Type B pancreatic cell (in vitro differentiated cells): ENCODE results near the gene ARL5C. TPM values are rescaled to one million over a fixed set of nuclear protein-coding genes. Genes with fewer than 3 reads are reported as not detected.

Source experiments
- DNase-seq: peaks from one replicate; pipeline ENCODE4 v3.0.0; 2021; ENCODE audit warnings: mixed read lengths; ENCODE audit not compliant: unreplicated experiment; ENCODE audit errors: extremely low spot score
- H3K27ac Mint-ChIP-seq: 2 replicates; pipeline ENCODE4 v1.8.0; 2021; ENCODE audit warnings: mild to moderate bottlenecking, mixed read lengths
- H3K27me3 Mint-ChIP-seq: 2 replicates; pipeline ENCODE4 v1.8.0; 2021; ENCODE audit warnings: mixed read lengths
- H3K36me3 Mint-ChIP-seq: 2 replicates; pipeline ENCODE4 v1.8.0; 2021; ENCODE audit warnings: mixed read lengths
- H3K4me1 Mint-ChIP-seq: one replicate; pipeline ENCODE4 v1.8.0; 2021; ENCODE audit warnings: mixed read lengths; ENCODE audit not compliant: unreplicated experiment
- H3K4me3 Mint-ChIP-seq: 2 replicates; pipeline ENCODE4 v1.8.0; 2021; ENCODE audit warnings: mild to moderate bottlenecking, mixed read lengths
- H3K9me3 Mint-ChIP-seq: 2 replicates; pipeline ENCODE4 v1.8.0; 2021; ENCODE audit warnings: mixed read lengths
- CTCF ChIP-seq: fragments of 200-600 bp; sonication (generic); conservative IDR thresholded peaks from 2 replicates; pipeline ENCODE4 v1.5.0; 2021; ENCODE audit warnings: antibody characterized with exemption, mild to moderate bottlenecking
- total RNA-seq: library from RNA; stranded (reverse); gene quantifications from 2 replicates; pipeline ENCODE4 v1.2.1, GENCODE V29; 2021; ENCODE audit warnings: low replicate concordance

Gene ARL5C
- total RNA-seq, 1 donor from 2014 or later = not detected

GRCh38 chr17:39156491-39156890 is 9.5 kb downstream of the ARL5C start:
- Mint-ChIP-seq H3K4me1 (peaks cover 13% of the 10 kb centered on the region), H3K9me3 (no peaks in the 10 kb centered on the region), H3K4me3 (peak overlapping the region; percentile 79), H3K27me3 (peaks cover 30% of the 10 kb centered on the region), H3K27ac (peak overlapping the region; percentile 81), H3K36me3 (peaks cover 6% of the 10 kb centered on the region)
- DNase-seq = no peak
- no peak for TF ChIP-seq CTCF

- Mint-ChIP-seq H3K4me3 (peak overlapping the region; percentile 98), H3K9me3 (no peaks in the 10 kb centered on the region), H3K27ac (no peak overlapping the region), H3K4me1 (peaks cover 13% of the 10 kb centered on the region), H3K27me3 (peaks cover 33% of the 10 kb centered on the region), H3K36me3 (peaks cover 6% of the 10 kb centered on the region)
- TF ChIP-seq CTCF = no peak
- no peak for DNase-seq
Measured at GRCh38 chr17:39155654-39156053, 10.3 kb downstream of the ARL5C start.

- Mint-ChIP-seq H3K4me3 (peak overlapping the region; percentile 98), H3K9me3 (no peaks in the 10 kb centered on the region), H3K36me3 (peaks cover 6% of the 10 kb centered on the region), H3K27ac (peak overlapping the region; percentile 94), H3K4me1 (peaks cover 13% of the 10 kb centered on the region), H3K27me3 (peaks cover 53% of the 10 kb centered on the region)
- TF ChIP-seq CTCF = no peak
- DNase-seq = peak; percentile 98
Measured at GRCh38 chr17:39153599-39154051, 12.3 kb downstream of the ARL5C start.

- no peak for DNase-seq
- TF ChIP-seq CTCF = no peak
- peak overlapping the region; percentile 94 for H3K27ac Mint-ChIP-seq
Measured at GRCh38 chr17:39151943-39152818, 13.8 kb downstream of the ARL5C start.

GRCh38 chr17:39151150-39151942 is 14.6 kb downstream of the ARL5C start, which contains the start of gene PLXDC1:
TSS of gene PLXDC1 (minus strand) at chr17:39151637. CDS start at chr17:39151437, 200 bp downstream.
- no peak for DNase-seq
- H3K9me3 Mint-ChIP-seq = no peaks in the 10 kb centered on the region
- peak within 1 kb of the TSS; percentile 94 for H3K27ac Mint-ChIP-seq
- TF ChIP-seq CTCF = no peak
- H3K27me3 Mint-ChIP-seq = peaks cover 55% of the 10 kb centered on the region
- peaks cover 13% of the 10 kb centered on the region for H3K4me1 Mint-ChIP-seq
- H3K36me3 Mint-ChIP-seq = peaks cover 6% of the 10 kb centered on the region
- H3K4me3 Mint-ChIP-seq = peak within 1 kb of the TSS; percentile 98

More at GRCh38 chr17:39151943-39152818, 13.8 kb downstream of the ARL5C start:
- Mint-ChIP-seq H3K4me1 (peaks cover 13% of the 10 kb centered on the region), H3K27me3 (peaks cover 59% of the 10 kb centered on the region), H3K36me3 (peaks cover 6% of the 10 kb centered on the region), H3K4me3 (peak overlapping the region; percentile 98), H3K9me3 (no peaks in the 10 kb centered on the region)
